Immature natural killer cell (primary cell): ENCODE data around the gene CLECL1. TPM values are rescaled to one million over a fixed set of nuclear protein-coding genes. Genes with fewer than 3 reads are reported as not detected.

Experiments
- DNase-seq, 3 donors: peaks; one replicate each; pipeline ENCODE4 v3.0.0; 2022; ENCODE audit warnings: mixed read lengths in 1 of 3
- H3K27ac Mint-ChIP-seq, 6 donors: one replicate each; pipeline ENCODE4 v1.8.0; 2020; ENCODE audit warnings: mixed read lengths in 6 of 6, mild to moderate bottlenecking in 5 of 6, inconsistent platforms in 4 of 6, moderate library complexity in 3 of 6
- H3K27me3 Mint-ChIP-seq, 3 donors: one replicate each; pipeline ENCODE4 v1.8.0; 2020 to 2021; ENCODE audit warnings: low read depth in 3 of 3, mild to moderate bottlenecking in 3 of 3, mixed read lengths in 3 of 3, moderate library complexity in 3 of 3, inconsistent platforms in 1 of 3
- H3K36me3 Mint-ChIP-seq, 3 donors: one replicate each; pipeline ENCODE4 v1.8.0; 2020; ENCODE audit warnings: mixed read lengths in 3 of 3, inconsistent platforms in 2 of 3, mild to moderate bottlenecking in 2 of 3
- H3K4me1 Mint-ChIP-seq, 2 donors: one replicate each; pipeline ENCODE4 v1.8.0; 2020; ENCODE audit warnings: inconsistent platforms in 2 of 2, mild to moderate bottlenecking in 2 of 2, mixed read lengths in 2 of 2, moderate library complexity in 1 of 2
- H3K4me3 Mint-ChIP-seq, 5 donors: one replicate each; pipeline ENCODE4 v1.8.0; 2020; ENCODE audit warnings: mild to moderate bottlenecking in 5 of 5, mixed read lengths in 5 of 5, inconsistent platforms in 3 of 5, moderate library complexity in 3 of 5
- H3K9me3 Mint-ChIP-seq, 6 donors: one replicate each; pipeline ENCODE4 v1.8.0; 2020; ENCODE audit warnings: mild to moderate bottlenecking in 6 of 6, mixed read lengths in 6 of 6, inconsistent platforms in 4 of 6, moderate library complexity in 3 of 6
- polyA plus RNA-seq, 3 donors: library from polyadenylated mRNA; unstranded; fragments of 300-500 nt; fragmentation: Illumina TruSeq; gene quantifications; one replicate each; pipeline ENCODE4 v1.2.3, GENCODE V29; 2021

Gene CLECL1
- polyA plus RNA-seq, 3 donors from 2014 or later: 1.2 to 3.5 TPM; not detected in 1

- H3K9me3 Mint-ChIP-seq: no peaks in the 10 kb centered on the region
- H3K4me1 Mint-ChIP-seq: peaks cover 53 to 76% of the 10 kb centered on the region in 2 donors
- H3K4me3 Mint-ChIP-seq: peak overlapping the region; percentile 61 to 98 (median 93)
- H3K27ac Mint-ChIP-seq: peak overlapping the region; percentile 74 to 100 (median 77)
- peaks cover 13 to 48% (median 16%) of the 10 kb centered on the region in 3 donors for H3K27me3 Mint-ChIP-seq
- H3K36me3 Mint-ChIP-seq: peaks cover 28 to 41% (median 35%) of the 10 kb centered on the region in 3 donors
- no peak for DNase-seq
Observed at GRCh38 chr12:9756706-9757105, 23.8 kb upstream of the CLECL1 start.

GRCh38 chr12:9756170-9756569 is 23.3 kb upstream of the CLECL1 start:
- Mint-ChIP-seq H3K36me3 (peaks cover 31 to 44% (median 38%) of the 10 kb centered on the region in 3 donors), H3K27me3 (peaks cover 15 to 44% (median 17%) of the 10 kb centered on the region in 3 donors), H3K9me3 (no peaks in the 10 kb centered on the region)

DNA sequence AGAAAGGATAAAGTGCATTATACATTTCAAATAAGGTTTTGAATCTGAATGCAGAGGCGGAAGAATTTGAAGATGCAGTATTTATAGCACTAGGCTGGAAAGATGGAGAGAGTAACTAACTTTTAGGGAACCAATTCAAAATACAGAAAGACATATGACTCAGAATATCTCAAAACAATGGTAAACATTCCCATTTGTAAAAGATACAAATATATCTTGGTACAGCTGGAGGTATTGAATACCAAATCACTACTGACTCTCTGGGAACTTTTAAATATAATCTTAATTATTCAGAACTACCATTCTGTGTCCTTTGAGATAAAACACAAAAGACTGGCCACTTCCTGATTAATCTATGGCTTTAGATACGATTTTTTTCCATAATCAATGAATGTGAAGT is 22.7 kb upstream of the CLECL1 start:
- peaks cover 31 to 44% (median 38%) of the 10 kb centered on the region in 3 donors for H3K36me3 Mint-ChIP-seq
- H3K9me3 Mint-ChIP-seq: no peaks in the 10 kb centered on the region

More at GRCh38 chr12:9756170-9756569, 23.3 kb upstream of the CLECL1 start:
- no peak for DNase-seq
- H3K4me1 Mint-ChIP-seq: peaks cover 52 to 76% of the 10 kb centered on the region in 2 donors
- peak overlapping the region; percentile 61 to 98 (median 93) for H3K4me3 Mint-ChIP-seq
- H3K27ac Mint-ChIP-seq: peak overlapping the region; percentile 75 to 100 (median 86)

GRCh38 chr12:9755035-9755434 is 22.1 kb upstream of the CLECL1 start:
- Mint-ChIP-seq H3K9me3 (no peaks in the 10 kb centered on the region), H3K27me3 (peaks cover 11 to 33% (median 15%) of the 10 kb centered on the region in 3 donors), H3K4me1 (peaks cover 51 to 82% of the 10 kb centered on the region in 2 donors), H3K27ac (peak overlapping the region; percentile 77 to 100 (median 86)), H3K4me3 (peak overlapping the region in 3 of 5 donors; percentile 36 to 62 (median 61)), H3K36me3 (peaks cover 31 to 44% (median 38%) of the 10 kb centered on the region in 3 donors)
- DNase-seq: no peak

More for the DNA sequence above, 22.7 kb upstream of the CLECL1 start:
- peak overlapping the region in 4 of 5 donors; percentile 31 to 62 (median 48) for H3K4me3 Mint-ChIP-seq
- H3K4me1 Mint-ChIP-seq: peaks cover 50 to 77% of the 10 kb centered on the region in 2 donors
- peaks cover 12 to 38% (median 15%) of the 10 kb centered on the region in 3 donors for H3K27me3 Mint-ChIP-seq
- H3K27ac Mint-ChIP-seq: peak overlapping the region; percentile 77 to 100 (median 86)
- DNase-seq: no peak

DNA sequence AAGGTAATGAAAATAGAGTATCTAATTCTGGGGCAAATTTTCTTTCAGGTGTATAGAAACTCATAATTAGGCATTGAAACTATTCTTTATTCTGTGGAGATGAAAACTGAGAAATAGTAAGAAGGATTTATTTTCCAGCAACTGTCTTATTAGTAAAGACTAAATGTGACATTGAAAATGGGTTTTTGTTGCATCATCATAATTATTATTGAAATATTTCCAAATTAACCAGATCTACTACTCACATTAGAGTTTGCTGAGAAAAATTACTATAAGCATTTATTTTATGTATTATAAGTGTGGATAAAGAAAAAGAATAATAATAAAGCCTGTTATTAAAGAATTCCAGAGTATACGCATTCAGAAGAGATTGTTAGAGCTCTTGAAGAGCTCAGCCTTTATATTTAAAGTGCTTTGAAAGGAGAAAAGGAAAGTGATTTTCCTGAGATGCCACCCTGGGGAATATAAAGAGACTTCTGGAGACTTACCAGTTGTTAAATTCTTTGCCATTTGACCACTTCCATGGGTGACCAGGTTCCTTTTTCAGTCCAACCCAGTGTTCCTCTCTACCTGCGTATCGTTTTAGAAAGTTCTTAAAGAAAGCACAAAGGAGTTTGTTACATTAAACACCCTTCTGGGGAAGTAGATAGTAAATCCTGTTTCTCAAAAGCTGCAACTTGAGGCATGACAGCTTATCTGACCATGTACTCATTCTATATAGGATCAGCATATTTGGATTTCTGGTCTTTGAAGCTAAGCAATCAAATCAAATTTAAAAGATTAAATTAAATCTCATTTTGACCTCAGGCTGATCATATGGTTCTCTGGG is 21.4 kb upstream of the CLECL1 start:
- no peak for DNase-seq
- peaks cover 7 to 26% (median 13%) of the 10 kb centered on the region in 3 donors for H3K27me3 Mint-ChIP-seq
- peak overlapping the region in 2 of 5 donors; percentile 15 to 33 for H3K4me3 Mint-ChIP-seq
- H3K36me3 Mint-ChIP-seq: peaks cover 31 to 44% (median 38%) of the 10 kb centered on the region in 3 donors
- peaks cover 48 to 82% of the 10 kb centered on the region in 2 donors for H3K4me1 Mint-ChIP-seq
- H3K27ac Mint-ChIP-seq: peak overlapping the region; percentile 71 to 100 (median 76)
- no peaks in the 10 kb centered on the region for H3K9me3 Mint-ChIP-seq

DNA sequence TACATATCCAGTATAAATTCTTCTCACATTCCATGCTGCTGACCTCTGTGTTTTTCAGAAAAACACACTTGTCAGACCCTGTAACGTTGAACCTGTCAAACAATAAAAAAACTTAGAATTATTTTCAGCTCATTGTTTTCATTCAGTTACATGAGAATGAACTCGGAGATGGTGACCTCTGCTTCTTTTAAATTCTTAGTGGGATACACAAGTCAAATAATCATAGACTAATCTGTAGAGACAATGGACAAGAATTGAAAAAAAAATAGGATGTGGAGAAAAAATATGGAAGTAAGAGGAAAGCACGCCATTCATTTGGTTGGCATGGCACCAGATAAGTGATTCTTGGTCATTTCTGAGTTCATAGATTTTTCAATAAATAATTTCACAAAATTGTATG is 20.6 kb upstream of the CLECL1 start:
- Mint-ChIP-seq H3K27me3 (peaks cover 3 to 20% (median 6%) of the 10 kb centered on the region in 3 donors), H3K36me3 (peaks cover 31 to 42% (median 38%) of the 10 kb centered on the region in 3 donors), H3K27ac (peak overlapping the region in 5 of 6 donors; percentile 39 to 100 (median 60)), H3K4me3 (peak overlapping the region in 1 of 5 donors; percentile 1), H3K9me3 (no peaks in the 10 kb centered on the region), H3K4me1 (peaks cover 48 to 85% of the 10 kb centered on the region in 2 donors)
- no peak for DNase-seq

- no peak for DNase-seq
- Mint-ChIP-seq H3K4me1 (peaks cover 45 to 81% of the 10 kb centered on the region in 2 donors), H3K9me3 (no peaks in the 10 kb centered on the region), H3K27me3 (peaks cover 3 to 16% (median 4%) of the 10 kb centered on the region in 3 donors), H3K36me3 (peaks cover 31 to 40% (median 38%) of the 10 kb centered on the region in 3 donors), H3K27ac (peak overlapping the region; percentile 17 to 100 (median 66)), H3K4me3 (no peak overlapping the region)
Observed at GRCh38 chr12:9753073-9753472, 20.2 kb upstream of the CLECL1 start.

DNA sequence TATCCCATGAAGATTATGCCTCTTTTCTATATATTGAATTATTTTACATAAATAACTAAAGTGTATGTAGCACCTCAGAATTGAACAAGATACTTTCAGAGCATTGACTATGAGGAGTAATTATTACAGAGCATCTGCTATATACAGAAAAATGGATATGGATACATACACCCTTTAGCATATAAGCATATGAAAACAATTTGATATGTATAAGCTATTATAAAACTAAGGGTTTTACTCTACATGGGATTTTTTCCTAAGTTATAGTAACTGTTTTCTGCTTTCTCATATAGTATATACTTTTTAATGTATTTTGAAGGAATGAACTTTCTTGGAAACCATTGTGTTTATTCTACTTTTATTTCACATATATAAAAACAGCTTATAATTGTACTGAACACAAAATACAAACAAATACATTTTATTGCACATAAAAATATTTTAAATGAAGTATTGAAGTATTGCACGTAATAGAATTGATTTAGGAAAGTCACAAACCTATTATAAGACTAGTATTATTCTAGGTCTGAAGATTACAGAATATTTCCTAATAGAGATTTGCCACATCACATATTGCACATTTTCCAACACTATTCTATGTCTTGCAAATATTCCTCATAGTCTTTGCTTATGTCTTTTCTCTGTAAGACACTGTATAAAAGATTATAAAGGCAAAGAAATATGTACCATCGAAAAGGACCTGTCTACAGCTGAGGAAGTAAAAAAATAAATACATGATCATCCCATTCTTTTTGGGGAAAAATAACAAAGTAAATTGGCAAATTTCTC is 19.4 kb upstream of the CLECL1 start:
- H3K4me1 Mint-ChIP-seq: peaks cover 38 to 74% of the 10 kb centered on the region in 2 donors
- no peak for DNase-seq
- H3K36me3 Mint-ChIP-seq: peaks cover 24 to 40% (median 38%) of the 10 kb centered on the region in 3 donors
- H3K27me3 Mint-ChIP-seq: peaks cover 3 to 10% (median 4%) of the 10 kb centered on the region in 3 donors
- peak overlapping the region in 1 of 5 donors; percentile 20 for H3K4me3 Mint-ChIP-seq
- H3K27ac Mint-ChIP-seq: peak overlapping the region; percentile 82 to 100 (median 92)
- no peaks in the 10 kb centered on the region for H3K9me3 Mint-ChIP-seq

DNA sequence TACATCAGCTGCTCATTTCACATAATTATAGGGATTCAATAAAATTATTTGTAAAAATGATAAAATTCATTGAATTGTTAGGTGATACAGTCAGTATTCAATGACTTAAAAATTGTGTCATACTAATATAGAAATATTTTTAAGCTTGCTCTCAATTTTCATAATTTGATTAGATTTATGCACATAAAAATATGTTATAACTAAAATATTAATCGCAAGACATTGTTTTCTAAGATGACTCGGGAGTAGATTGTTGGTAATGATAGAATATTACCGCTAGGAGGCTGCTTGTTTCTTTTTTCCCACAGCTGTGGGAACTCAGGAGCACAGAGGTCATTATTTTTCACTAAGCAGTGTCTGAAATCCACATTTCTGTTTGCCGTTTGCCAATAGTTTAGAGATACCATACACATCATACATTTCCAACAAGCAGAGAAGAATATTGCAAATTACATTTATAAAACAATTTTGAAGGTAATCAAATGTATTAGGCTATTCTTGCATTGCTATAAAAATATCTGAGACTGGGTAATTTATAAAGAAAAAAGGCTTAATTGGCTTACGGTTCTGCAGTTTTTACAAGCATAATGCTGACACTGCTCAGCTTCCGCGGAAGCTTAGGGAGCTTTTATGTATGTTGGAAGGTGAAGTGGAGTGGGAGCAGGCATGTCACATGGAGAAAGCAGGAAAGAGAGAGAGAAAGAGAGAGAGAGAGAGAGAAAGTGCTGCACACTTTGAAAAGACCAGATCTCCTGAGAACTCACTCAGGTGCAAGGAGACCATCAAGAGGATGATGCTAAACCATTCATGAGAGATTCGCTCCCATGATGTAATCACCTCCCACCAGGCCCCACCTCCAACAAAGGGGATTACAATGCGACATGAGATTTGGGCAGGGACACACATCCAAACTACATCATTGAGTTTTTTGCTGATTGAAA is 18.6 kb upstream of the CLECL1 start:
- Mint-ChIP-seq H3K27me3 (peaks cover 4 to 10% (median 6%) of the 10 kb centered on the region in 3 donors), H3K9me3 (no peaks in the 10 kb centered on the region), H3K27ac (peak overlapping the region; percentile 82 to 95 (median 88)), H3K4me3 (peak overlapping the region in 4 of 5 donors; percentile 10 to 58 (median 26)), H3K4me1 (peaks cover 30 to 65% of the 10 kb centered on the region in 2 donors), H3K36me3 (peaks cover 23 to 40% (median 37%) of the 10 kb centered on the region in 3 donors)
- DNase-seq: peak in 2 of 3 donors; percentile 44 to 45

- H3K27ac Mint-ChIP-seq: peak overlapping the region in 5 of 6 donors; percentile 71 to 92 (median 83)
- peaks cover 23 to 56% of the 10 kb centered on the region in 2 donors for H3K4me1 Mint-ChIP-seq
- H3K27me3 Mint-ChIP-seq: peaks cover 4 to 10% (median 6%) of the 10 kb centered on the region in 3 donors
- no peaks in the 10 kb centered on the region for H3K9me3 Mint-ChIP-seq
- peak; percentile 73 to 79 (median 76) for DNase-seq
- peaks cover 17 to 34% (median 31%) of the 10 kb centered on the region in 3 donors for H3K36me3 Mint-ChIP-seq
- peak overlapping the region; percentile 71 to 88 (median 74) for H3K4me3 Mint-ChIP-seq
Observed at GRCh38 chr12:9750276-9751203, 17.6 kb upstream of the CLECL1 start.

DNA sequence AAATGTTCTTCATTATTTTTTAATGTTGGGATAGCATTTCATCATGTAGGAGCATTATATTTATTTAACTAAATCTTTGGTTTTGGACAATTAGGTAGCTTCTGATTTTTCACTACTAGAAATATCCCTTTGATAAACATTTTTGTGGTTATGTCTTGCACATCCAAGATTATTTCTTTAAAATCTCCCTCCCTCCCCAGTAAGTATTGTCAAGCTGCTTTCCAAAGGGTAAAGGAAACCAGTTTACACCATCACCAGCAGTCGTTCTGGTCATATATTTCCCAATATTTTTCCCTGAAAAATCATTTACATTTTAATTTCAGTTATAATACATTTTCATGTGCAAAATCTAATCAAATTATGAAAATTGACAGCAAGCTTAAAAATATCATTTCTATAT is 16.7 kb upstream of the CLECL1 start:
- no peak overlapping the region for H3K27ac Mint-ChIP-seq
- H3K36me3 Mint-ChIP-seq: peaks cover 13 to 25% (median 24%) of the 10 kb centered on the region in 3 donors
- H3K4me3 Mint-ChIP-seq: no peak overlapping the region
- no peak for DNase-seq
- peaks cover 4 to 6% (median 6%) of the 10 kb centered on the region in 3 donors for H3K27me3 Mint-ChIP-seq
- H3K9me3 Mint-ChIP-seq: no peaks in the 10 kb centered on the region
- peaks cover 20 to 50% of the 10 kb centered on the region in 2 donors for H3K4me1 Mint-ChIP-seq
